PC-3 (cell line): ENCODE data around the gene OR10A6.

Experiments used
- EZH2 ChIP-seq: fragments of 300-600 bp; sonication (generic); IDR thresholded peaks from one replicate; pipeline ENCODE4 v1.6.1; 2017; ENCODE audit warnings: antibody characterized with exemption, mild to moderate bottlenecking, low read length; ENCODE audit not compliant: unreplicated experiment
- EZH2phosphoT487 ChIP-seq: fragments of 300-600 bp; sonication (generic); IDR thresholded peaks from 2 replicates; pipeline ENCODE4 v1.6.1; 2018; ENCODE audit warnings: mild to moderate bottlenecking, antibody characterized with exemption, low read length, borderline replicate concordance
- TF ChIP-seq, protein P1 (sequence below): fragments of 300-600 bp; sonication (generic); conservative IDR thresholded peaks from 2 replicates; pipeline ENCODE4 v1.5.1; 2017; ENCODE audit warnings: antibody characterized with exemption, low read depth, mild to moderate bottlenecking, low read length

DNA sequence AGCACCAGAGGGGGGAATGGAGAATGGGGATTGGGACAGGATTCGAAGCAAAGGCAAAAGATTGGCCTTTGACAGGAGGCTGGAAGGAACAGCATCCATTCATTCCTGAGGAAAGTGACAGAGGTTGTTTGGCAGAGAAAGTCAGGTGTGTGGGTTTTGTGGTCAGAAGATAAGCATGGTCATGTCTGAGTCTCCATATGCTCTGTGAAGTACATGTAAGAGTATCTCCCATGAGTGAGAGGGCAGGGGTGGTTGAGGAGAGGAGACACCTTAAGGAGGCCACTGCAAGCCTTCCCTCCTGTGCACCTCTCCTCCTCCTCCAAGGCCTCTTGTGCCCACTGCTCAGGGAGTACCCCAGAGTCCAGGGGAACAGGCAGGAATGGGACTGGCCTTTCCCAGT is 36.0 kb upstream of the OR10A6 start:
- TF ChIP-seq, protein P1, sequence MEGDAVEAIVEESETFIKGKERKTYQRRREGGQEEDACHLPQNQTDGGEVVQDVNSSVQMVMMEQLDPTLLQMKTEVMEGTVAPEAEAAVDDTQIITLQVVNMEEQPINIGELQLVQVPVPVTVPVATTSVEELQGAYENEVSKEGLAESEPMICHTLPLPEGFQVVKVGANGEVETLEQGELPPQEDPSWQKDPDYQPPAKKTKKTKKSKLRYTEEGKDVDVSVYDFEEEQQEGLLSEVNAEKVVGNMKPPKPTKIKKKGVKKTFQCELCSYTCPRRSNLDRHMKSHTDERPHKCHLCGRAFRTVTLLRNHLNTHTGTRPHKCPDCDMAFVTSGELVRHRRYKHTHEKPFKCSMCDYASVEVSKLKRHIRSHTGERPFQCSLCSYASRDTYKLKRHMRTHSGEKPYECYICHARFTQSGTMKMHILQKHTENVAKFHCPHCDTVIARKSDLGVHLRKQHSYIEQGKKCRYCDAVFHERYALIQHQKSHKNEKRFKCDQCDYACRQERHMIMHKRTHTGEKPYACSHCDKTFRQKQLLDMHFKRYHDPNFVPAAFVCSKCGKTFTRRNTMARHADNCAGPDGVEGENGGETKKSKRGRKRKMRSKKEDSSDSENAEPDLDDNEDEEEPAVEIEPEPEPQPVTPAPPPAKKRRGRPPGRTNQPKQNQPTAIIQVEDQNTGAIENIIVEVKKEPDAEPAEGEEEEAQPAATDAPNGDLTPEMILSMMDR: no peak
- TF ChIP-seq EZH2 (no peak), EZH2phosphoT487 (no peak)
